ENCODE results near the gene REEP2.

DNA sequence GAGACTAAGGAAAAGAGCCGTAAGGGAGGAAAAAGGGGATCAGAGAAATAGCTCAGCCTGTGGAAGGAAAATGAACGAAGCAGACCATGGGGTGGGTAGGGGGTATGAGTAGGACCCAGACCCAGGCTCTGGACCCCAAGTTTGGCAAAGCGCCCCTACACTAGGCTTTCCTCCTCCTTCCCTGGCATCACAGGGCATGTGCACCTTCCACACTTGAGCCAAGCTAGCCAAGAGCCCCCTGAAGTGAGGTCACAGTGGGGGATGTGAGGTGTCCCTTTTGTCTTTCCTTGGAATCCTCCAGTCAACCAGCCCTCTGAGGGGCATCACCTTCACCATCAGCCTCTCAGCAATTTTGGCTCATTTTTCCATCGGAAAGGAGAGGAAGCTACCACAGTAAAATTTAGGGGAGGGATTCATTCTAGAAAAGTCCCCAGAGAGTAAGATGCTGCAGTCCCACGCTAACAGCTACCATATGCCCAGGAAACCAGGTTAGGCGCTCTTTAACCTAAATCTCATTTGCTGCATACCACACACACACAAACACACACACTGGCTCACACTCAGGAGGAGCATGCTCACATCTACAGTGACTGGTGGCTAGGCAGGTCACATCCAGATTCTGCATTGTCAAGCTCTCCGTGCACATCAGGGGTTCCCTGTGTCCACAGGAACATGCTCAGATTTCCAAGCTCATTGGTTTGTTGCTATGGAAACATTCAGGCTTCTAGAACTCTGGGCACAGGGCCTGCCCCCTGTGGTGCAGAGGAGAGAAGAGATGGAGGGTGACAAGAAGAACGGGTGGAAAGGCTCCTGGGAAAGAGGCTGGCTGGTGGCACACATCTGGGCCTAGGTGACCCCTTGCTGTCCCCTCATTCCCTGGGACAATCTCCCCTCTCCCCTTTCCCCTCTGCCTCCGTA, 9.9 kb downstream of the REEP2 start:
- TF ChIP-seq POLR2A (IDR thresholded peaks at IDR 0.05), result no peak
- TF ChIP-seq, protein P1, sequence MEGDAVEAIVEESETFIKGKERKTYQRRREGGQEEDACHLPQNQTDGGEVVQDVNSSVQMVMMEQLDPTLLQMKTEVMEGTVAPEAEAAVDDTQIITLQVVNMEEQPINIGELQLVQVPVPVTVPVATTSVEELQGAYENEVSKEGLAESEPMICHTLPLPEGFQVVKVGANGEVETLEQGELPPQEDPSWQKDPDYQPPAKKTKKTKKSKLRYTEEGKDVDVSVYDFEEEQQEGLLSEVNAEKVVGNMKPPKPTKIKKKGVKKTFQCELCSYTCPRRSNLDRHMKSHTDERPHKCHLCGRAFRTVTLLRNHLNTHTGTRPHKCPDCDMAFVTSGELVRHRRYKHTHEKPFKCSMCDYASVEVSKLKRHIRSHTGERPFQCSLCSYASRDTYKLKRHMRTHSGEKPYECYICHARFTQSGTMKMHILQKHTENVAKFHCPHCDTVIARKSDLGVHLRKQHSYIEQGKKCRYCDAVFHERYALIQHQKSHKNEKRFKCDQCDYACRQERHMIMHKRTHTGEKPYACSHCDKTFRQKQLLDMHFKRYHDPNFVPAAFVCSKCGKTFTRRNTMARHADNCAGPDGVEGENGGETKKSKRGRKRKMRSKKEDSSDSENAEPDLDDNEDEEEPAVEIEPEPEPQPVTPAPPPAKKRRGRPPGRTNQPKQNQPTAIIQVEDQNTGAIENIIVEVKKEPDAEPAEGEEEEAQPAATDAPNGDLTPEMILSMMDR (IDR thresholded peaks at IDR 0.05), result no peak

All from uterus (tissue), 2 donors.